HG02588 (cell line): Measurements from ENCODE around the gene MRPL24.

Experiments used
- ATAC-seq: cut with Tn5 transposase; IDR thresholded peaks from one replicate; pipeline ENCODE4 v1.9.1; 2021; ENCODE audit warnings: mild to moderate bottlenecking, moderate library complexity; ENCODE audit not compliant: unreplicated experiment

The MRPL24 gene

DNA sequence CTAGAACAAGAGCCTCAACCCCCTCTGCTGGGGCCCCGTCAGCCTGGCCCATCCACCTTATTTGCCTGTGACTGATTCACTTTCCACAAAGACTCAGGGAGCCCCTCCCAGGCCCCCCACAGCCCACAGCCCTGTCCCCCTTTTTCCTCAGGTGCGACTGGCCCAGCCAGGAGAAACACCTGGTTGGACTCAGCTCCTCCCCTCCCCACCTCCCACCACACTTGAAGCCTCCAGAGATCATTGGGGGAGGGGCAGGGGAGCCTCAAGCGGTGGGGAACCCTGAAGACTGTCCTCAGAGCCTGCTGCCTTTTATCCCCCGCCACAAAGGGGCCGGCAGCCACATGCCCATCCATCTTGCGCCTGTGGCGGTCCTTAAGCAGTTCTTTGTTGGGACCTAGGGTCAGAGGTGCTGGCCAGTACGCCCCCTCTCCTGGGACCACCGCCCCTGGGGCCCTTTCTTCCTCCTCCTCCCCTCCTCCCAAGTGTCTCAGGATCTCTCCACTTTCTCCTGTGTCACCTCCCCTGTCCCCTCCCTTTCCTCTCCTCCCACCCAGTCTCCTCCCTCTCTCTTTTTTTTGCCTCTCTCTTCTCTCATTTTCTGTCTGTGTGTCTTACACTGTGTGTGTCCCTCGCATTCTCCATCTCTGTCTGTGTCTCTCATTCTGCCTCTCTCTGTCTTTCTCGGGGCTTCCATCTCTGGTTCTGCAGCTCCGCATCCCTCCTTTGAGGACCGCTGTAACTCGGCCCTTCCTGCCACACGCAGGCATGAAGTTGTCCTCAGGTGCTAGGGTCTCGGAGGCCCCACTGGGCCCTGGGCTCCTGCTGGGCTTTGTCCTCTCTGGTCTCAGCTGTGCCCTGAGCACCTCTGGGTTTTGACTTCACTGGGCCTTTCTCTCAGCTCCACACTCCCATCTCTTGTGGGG is 47.7 kb downstream of the MRPL24 start:
- ATAC-seq: no peak

DNA sequence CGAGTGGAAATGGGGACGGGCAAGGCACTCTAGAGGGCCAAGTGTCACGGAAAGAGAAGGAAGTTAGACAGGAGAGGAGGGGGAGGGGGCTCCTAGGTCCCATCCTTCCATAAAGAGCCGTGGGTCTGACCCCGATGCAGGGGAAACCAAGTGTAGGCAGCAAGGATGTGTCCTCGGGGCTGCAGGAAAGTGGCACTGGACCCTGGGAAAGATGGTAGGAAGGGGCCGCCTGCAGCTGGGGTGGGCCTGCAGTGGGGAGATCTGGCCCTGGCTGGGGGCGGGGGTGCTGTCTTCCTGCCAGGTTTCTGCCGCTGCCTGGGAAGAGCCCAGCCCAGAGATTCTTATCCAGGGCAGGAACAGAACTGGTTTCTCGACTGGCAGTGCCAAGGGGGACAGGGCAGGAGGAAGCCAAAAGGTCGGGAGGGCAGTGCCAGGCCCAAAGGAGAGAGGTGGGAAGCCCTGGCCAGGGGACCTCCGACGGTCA is 48.4 kb downstream of the MRPL24 start:
- ATAC-seq: no peak

DNA sequence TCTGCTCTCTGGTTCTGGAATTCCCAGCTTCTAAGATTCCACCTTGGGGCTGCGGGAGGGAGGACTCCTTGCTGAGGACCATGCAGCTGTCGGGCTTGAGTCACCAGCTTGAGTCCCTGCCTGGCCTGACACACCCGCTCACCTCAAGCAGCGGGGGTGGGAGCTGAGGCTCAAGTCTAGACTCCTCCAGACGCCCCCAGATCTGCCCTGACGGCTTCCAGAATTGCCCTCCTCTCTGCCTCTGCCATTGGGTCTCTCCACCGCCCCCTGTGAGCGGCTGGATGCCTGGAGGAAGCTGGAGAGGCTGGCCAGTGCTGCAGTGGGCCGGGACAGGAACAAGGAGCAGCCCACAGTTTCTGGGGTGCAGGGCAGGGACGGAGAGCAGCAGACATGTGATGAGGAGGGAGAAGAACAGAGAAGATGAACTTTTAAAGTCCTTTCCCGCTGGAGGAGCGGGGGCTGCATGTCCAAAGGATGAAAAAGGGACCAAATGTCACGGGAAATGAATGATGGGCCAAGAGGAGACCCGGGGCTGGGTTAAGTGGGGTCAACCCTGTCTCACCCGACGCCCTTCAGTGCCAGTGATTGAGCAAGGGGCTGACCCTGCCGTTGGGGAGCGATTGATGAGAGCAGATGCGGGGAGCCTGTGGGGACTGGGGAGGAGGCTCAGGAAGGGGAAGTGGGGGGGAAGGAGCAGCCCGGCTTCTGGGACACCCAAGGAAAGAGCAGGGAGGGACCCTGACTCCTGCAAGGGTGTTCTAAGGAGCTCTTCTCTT is 49.0 kb downstream of the MRPL24 start:
- ATAC-seq: no peak

DNA sequence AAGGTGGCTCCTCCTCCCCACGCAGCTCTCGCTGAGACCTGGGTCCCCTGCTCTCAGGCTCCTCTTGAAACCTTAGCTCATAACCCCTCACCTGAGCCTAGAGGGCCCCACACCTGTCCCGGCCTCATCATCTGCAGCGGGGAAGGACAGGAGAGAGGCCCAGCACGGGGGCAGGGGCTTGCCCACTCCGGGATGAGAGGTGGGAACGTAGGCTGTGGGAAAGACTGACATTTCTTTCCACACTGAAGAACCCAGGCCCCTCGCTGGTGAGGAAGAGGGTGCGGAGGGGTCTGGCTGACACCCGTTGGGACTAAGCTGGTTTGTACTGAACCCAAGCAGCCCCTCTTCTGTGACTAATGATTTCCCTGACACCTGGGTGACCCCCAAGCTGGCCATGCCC is 49.7 kb downstream of the MRPL24 start:
- no peak for ATAC-seq

DNA sequence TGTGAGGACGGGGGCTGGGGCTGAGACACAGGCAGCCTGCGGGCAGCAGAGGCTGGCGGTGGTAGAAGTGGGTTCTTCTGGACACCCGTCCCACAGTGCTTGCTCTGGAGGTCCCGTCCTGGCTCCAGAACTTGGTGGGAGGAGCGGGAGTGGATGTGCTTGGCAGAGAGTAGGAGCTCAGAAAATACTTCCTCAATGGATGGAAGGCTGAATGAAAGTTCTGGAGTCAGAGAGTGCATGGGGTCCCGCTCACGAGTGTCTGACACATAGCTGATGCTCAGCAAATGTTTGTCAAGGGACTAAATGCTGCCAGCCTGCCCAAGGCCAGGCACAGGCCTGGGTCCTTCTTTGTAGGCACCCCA is 50.2 kb downstream of the MRPL24 start:
- ATAC-seq: no peak

DNA sequence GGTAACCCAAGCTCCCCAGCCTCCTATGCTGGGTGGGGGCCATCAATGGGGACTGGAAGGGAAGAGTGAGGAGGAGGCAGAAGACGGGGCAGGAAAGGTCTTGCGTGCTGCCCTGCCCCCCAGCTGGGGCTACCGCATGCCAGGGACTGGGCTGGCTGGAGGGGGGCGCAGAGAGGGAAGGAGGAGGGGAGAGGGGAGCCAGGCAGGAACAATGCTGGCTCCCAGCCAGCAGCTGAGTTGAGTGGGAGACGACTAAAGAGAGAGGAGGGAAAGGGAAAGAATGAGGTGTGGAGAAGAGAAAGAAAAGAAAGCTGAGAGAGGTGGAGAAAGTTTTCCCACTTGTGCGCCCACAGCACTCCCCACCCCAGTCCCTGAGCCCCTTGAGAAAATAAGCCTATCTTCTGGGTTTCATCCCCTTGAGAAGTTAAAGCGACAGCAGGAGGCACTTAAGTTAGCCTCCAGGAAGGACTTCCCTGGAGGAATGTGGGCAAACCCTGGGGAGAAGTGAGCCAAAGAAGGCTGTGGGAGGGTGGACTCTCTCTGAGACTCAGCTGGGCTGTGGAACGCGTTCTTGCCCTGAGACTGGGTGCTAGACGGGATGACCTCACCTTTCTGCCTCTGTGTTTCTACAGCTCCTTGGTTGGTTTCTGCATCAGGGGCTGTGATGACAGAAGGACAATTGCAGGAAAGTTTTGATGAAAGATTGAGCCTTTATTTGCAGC is 50.8 kb downstream of the MRPL24 start:
- ATAC-seq: no peak

DNA sequence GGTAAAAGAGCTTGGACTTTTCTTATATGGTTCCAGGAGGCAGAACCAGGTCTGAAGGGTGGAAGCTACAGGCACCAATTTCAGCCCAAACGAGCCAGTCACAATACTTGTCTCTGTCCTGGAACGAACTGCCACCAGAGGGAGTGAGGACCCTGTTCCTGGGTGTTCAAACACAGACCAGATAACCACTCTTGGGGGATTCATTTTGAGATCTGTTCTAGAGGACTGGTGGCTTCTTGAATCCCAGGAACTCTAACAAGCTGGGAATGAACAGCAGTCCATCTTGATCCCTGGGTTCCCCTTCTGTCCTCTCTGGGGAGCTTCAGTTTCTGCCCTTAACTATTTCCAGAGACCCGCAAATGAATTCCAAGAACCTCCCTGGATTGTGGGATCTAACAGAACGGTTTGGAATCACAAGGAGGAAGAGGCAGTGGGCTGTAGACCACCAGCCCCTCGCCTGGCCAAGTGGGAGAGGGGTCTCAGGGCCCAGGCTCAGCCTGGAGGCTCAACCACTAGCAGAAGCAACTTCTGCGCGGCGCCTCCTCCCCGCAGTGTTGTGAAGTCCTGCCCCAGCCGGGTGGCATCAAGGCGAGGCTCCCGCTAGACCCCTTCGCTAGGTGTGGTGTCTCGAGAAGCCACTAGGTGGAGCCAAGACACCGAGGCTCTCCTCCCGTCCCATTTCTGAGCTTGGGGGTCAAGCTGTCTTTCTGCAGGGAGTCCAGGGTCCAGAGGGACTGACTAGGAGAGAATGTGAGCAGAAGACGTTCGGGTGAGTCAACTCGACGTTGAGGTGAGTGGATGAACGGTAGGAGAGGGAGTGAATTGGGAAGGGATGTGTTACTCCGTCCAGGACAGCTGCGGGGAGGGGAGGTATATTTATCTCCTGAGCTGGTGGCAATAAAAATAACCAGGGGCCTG is 51.6 kb downstream of the MRPL24 start:
- ATAC-seq: peak; percentile 62
